ENCODE measurements around the gene CR1L. TPM values are rescaled to one million over a fixed set of nuclear protein-coding genes. Genes with fewer than 3 reads are reported as not detected.
"Not testable (repeated sequence)": the region's sequence is repeated elsewhere in the genome, so short reads cannot be mapped to it uniquely, and the experiment has no call there.

Gene CR1L
- total RNA-seq, 2 donors from 2014 or later: not detected

DNA sequence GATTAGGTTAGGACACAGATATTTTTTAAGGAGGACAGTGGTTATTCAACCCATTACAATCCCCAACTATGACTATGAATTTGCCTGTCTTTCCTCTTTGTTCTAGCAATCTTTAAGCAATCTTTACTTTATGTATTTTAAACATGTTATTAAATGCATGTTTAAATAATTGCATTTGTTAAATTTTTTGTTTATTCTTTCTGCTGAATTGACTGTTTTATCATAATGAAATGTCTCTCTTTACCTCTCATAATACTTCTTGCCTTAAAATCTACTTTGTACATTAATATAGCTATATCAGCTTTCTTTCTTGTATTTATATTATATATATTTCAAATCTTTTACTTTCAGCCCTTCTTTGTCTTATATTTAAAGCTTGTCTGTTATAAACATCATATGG, 46.1 kb downstream of the CR1L start:
- H3K4me3 ChIP-seq: no peak overlapping the region
- H3K36me3 ChIP-seq: no peaks in the 10 kb centered on the region
- H3K27me3 ChIP-seq: no peaks in the 10 kb centered on the region
- TF ChIP-seq, protein P1, sequence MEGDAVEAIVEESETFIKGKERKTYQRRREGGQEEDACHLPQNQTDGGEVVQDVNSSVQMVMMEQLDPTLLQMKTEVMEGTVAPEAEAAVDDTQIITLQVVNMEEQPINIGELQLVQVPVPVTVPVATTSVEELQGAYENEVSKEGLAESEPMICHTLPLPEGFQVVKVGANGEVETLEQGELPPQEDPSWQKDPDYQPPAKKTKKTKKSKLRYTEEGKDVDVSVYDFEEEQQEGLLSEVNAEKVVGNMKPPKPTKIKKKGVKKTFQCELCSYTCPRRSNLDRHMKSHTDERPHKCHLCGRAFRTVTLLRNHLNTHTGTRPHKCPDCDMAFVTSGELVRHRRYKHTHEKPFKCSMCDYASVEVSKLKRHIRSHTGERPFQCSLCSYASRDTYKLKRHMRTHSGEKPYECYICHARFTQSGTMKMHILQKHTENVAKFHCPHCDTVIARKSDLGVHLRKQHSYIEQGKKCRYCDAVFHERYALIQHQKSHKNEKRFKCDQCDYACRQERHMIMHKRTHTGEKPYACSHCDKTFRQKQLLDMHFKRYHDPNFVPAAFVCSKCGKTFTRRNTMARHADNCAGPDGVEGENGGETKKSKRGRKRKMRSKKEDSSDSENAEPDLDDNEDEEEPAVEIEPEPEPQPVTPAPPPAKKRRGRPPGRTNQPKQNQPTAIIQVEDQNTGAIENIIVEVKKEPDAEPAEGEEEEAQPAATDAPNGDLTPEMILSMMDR (IDR thresholded peaks at IDR 0.05): no peak
- H3K4me1 ChIP-seq: no peaks in the 10 kb centered on the region
- no peak overlapping the region for H3K27ac ChIP-seq
- H3K9me3 ChIP-seq: no peaks in the 10 kb centered on the region
- no peak for DNase-seq (ENCODE audit: low spot score)

DNA sequence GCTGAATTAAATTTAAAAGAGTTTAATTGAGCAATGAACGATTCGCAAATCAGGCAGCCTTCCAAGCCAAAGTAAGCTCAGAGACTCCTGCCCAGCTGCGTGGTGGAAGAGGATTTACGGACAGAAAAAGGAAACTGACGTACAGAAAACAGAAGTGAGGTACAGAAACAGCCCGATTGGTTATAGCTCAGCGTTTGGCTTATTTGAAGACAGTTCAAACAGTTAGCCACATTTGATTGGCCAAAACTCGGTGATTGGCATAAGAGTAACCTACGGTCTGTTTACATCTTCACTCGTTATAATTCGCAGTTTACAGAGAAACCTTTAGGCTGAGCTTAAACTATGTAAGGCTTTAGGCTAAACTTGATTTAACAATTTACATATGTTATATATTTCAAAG, 46.9 kb downstream of the CR1L start:
- DNase-seq (ENCODE audit: low spot score): no peak
- H3K36me3 ChIP-seq: no peaks in the 10 kb centered on the region
- H3K4me3 ChIP-seq: no peak overlapping the region
- H3K9me3 ChIP-seq: no peaks in the 10 kb centered on the region
- TF ChIP-seq, protein P1 (IDR thresholded peaks at IDR 0.05): no peak
- no peaks in the 10 kb centered on the region for H3K27me3 ChIP-seq
- H3K27ac ChIP-seq: no peak overlapping the region
- no peaks in the 10 kb centered on the region for H3K4me1 ChIP-seq

DNA sequence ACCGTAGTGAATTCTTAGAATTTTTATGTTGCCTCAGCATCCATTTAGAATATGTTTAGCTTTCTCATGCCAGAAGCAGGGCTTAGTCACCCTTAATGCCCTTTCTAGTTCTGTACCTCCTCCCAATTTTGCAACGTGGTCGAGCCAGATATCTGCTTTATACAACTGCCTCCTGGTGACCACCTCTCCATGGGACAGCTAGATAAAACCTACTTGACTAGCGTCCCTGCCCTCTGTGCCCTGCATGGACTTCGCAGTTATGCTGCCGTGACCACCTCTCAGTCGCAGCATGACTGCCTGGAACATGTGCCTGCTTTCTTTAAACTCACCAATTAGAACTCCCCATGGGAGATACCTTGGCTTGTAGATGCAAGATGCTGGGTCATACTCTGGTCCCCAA, 47.4 kb downstream of the CR1L start:
- not testable (repeated sequence) for DNase-seq (ENCODE audit: low spot score); H3K4me1 ChIP-seq; H3K9me3 ChIP-seq; H3K36me3 ChIP-seq; H3K4me3 ChIP-seq; H3K27me3 ChIP-seq; H3K27ac ChIP-seq

DNA sequence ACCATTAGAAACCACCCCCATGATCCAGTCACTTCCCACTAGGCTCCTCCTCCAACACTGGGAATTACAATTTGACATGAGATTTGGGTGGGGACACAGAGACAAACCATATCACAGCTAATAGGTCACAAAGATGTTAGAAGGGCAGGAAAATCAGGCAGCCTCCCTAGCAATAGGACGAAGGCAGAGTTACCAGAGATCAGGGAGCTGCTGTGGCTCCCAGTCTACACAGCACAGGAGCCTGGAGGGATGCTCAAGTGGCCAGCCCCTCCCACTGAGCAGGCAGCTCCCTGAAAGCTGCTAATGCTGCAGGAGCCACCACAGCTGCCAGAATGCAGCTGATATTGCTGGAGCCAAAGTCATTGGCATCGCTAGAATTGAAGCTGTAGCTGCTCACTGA, 51.0 kb downstream of the CR1L start:
- no peak for DNase-seq (ENCODE audit: low spot score)
- no peaks in the 10 kb centered on the region for H3K9me3 ChIP-seq
- no peak overlapping the region for H3K27ac ChIP-seq
- no peaks in the 10 kb centered on the region for H3K27me3 ChIP-seq
- H3K36me3 ChIP-seq: no peaks in the 10 kb centered on the region
- no peaks in the 10 kb centered on the region for H3K4me1 ChIP-seq
- TF ChIP-seq, protein P1 (IDR thresholded peaks at IDR 0.05): no peak
- H3K4me3 ChIP-seq: no peak overlapping the region

DNA sequence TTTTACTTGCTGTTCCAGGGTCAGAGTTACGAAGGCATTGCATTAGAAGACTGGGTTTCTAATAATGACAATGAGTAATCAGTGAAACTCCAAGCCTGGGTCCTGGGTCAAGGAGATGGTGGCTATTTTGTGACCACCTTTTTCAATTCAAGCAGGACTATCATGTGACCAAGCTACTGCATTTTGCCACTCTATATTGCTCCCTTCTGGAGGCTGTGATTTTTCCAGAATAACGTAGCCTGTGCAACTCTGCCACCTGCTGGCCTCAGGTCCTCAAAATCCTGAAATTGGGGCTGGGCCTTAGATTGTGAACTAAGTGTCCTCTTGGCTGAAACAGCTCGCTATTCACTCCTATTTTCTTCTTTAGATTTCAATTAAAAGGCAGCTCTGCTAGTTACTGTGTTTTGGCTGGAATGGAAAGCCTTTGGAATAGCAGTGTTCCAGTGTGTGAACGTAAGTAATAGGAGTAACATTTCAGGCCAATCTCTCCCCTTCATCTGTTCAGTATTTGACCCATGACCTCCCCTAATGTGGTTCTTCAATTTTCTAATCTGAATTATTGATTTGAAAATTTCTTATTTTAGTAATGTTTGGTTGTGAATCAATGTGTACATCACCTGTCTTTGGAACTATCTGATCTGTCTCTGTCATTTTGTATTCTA, 54.0 kb downstream of the CR1L start:
- no peak for DNase-seq (ENCODE audit: low spot score)
- TF ChIP-seq, protein P1 (IDR thresholded peaks at IDR 0.05): peak in 1 of 2 donors; percentile 76
- no peaks in the 10 kb centered on the region for H3K4me1 ChIP-seq
- no peak overlapping the region for H3K4me3 ChIP-seq
- H3K36me3 ChIP-seq: no peaks in the 10 kb centered on the region
- no peak overlapping the region for H3K27ac ChIP-seq
- no peaks in the 10 kb centered on the region for H3K9me3 ChIP-seq
- no peaks in the 10 kb centered on the region for H3K27me3 ChIP-seq

DNA sequence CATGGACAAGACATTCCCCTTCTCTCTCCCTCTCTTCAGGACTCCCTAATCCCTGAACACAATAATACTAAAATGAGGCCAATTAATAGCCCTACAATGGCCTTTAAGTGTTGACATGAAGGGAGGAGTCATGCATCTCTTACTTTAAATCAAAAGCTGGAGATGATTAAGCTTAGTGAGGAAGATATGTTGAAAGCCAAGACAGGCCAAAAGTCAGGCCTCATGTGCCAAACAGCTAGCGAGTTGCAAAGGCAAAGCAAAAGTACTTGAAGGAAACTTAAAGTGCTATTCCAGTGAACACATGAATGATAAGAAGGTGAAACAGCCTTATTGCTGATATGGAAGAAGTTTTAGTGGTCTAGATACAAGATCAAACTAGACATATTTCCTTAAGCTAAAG, 57.4 kb downstream of the CR1L start:
- no peak overlapping the region for H3K27ac ChIP-seq
- H3K4me1 ChIP-seq: no peaks in the 10 kb centered on the region
- DNase-seq (ENCODE audit: low spot score): no peak
- TF ChIP-seq, protein P1 (IDR thresholded peaks at IDR 0.05): no peak
- H3K9me3 ChIP-seq: no peaks in the 10 kb centered on the region
- H3K27me3 ChIP-seq: no peaks in the 10 kb centered on the region
- no peaks in the 10 kb centered on the region for H3K36me3 ChIP-seq
- no peak overlapping the region for H3K4me3 ChIP-seq
